AG10803 (cell line): ENCODE results near the gene PPP1R3E.

Source experiments
- DNase-seq: peaks from one replicate; pipeline ENCODE4 v3.0.0; 2010; ENCODE audit warnings: low read depth
- H3K4me3 ChIP-seq: 2 replicates; pipeline ENCODE4 v1.5.1; 2011; ENCODE audit warnings: mild to moderate bottlenecking, low read length, control low read depth
- CTCF ChIP-seq: conservative IDR thresholded peaks from 2 replicates; pipeline ENCODE4 v1.5.1; 2011; ENCODE audit warnings: mild to moderate bottlenecking, low read length, control low read depth, inconsistent platforms

PPP1R3E gene

GRCh38 chr14:23302290-23303225 is at the start of gene PPP1R3E:
Gene PPP1R3E, minus strand, starts transcription at chr14:23302859. Its CDS starts 283 bp downstream, at chr14:23302576.
- no peak for TF ChIP-seq CTCF
- DNase-seq = peak; percentile 36
- H3K4me3 ChIP-seq = peak within 1 kb of the TSS; percentile 74

- DNase-seq = no peak
- peak overlapping the region; percentile 75 for H3K4me3 ChIP-seq
Observed at GRCh38 chr14:23351681-23352505, 49.2 kb upstream of the PPP1R3E start.

GRCh38 chr14:23349156-23349845 is 46.6 kb upstream of the PPP1R3E start:
- no peak for TF ChIP-seq CTCF
- H3K4me3 ChIP-seq = no peak overlapping the region
- no peak for DNase-seq

More at GRCh38 chr14:23351681-23352505, 49.2 kb upstream of the PPP1R3E start:
- no peak for TF ChIP-seq CTCF

- TF ChIP-seq CTCF = no peak
- no peak for DNase-seq
- no peak overlapping the region for H3K4me3 ChIP-seq
Observed at GRCh38 chr14:23348297-23348655, 45.6 kb upstream of the PPP1R3E start.

- H3K4me3 ChIP-seq = no peak overlapping the region
- DNase-seq = no peak
- TF ChIP-seq CTCF = no peak
Observed at GRCh38 chr14:23347406-23348296, 45.0 kb upstream of the PPP1R3E start.
